SJSA1 (cell line): ENCODE data around the gene THAP12. TPM values are rescaled to one million over a fixed set of nuclear protein-coding genes. Genes with fewer than 3 reads are reported as not detected.
"Not testable (repeated sequence)": the region's sequence is repeated elsewhere in the genome, so short reads cannot be mapped to it uniquely, and the experiment has no call there.

Source experiments
- DNase-seq, 2 experiments: peaks; one replicate each; pipeline ENCODE4 v3.0.0-alpha.2; 2015 to 2020; ENCODE audit warnings: low spot score in 2 of 2, low read depth in 1 of 2
- H3K27ac ChIP-seq: fragments of 250-450 bp; sonication (Bioruptor Pico); 2 replicates; pipeline ENCODE4 v1.5.1; 2020; ENCODE audit warnings: mild to moderate bottlenecking, moderate library complexity
- H3K27me3 ChIP-seq: fragments of 250-450 bp; sonication (Bioruptor Pico); replicated peaks from 2 replicates; pipeline ENCODE4 v1.5.1; 2020; ENCODE audit warnings: mild to moderate bottlenecking, moderate library complexity
- H3K36me3 ChIP-seq: fragments of 250-450 bp; sonication (Bioruptor Pico); 2 replicates; pipeline ENCODE4 v1.5.1; 2020; ENCODE audit warnings: mild to moderate bottlenecking
- H3K4me1 ChIP-seq: fragments of 250-450 bp; sonication (Bioruptor Pico); replicated peaks from 2 replicates; pipeline ENCODE4 v1.6.1; 2021; ENCODE audit warnings: mild to moderate bottlenecking
- H3K4me3 ChIP-seq: fragments of 250-450 bp; sonication (Bioruptor Pico); 2 replicates; pipeline ENCODE4 v1.5.1; 2020; ENCODE audit warnings: mild to moderate bottlenecking
- H3K9me3 ChIP-seq: fragments of 250-450 bp; sonication (Bioruptor Pico); replicated peaks from 2 replicates; pipeline ENCODE4 v1.5.1; 2020; ENCODE audit warnings: mild to moderate bottlenecking
- total RNA-seq: library from RNA; depleted of rRNA; stranded (reverse); fragments of >200 nt; shearing (Covaris generic); gene quantifications from 2 replicates; pipeline ENCODE4 v1.2.3, GENCODE V29; 2014; rRNA removed

The THAP12 gene
- 27.2 and 47.1 TPM in 2 replicates for total RNA-seq

GRCh38 chr11:76380977-76381719 is at the start of gene THAP12, which contains the start of gene GVQW3:
THAP12 (minus strand) TSS chr11:76381132; CDS start chr11:76380836, 296 bp downstream.
GVQW3 (plus strand) TSS chr11:76381323; CDS start chr11:76381829, 506 bp downstream.
- no peak within 1 kb of the TSS; the same call in 1 of the 2 replicates for H3K27ac ChIP-seq
- H3K27me3 ChIP-seq: no peaks in the 10 kb centered on the region
- H3K4me3 ChIP-seq: peak within 1 kb of the TSS; percentile 80
- no peaks in the 10 kb centered on the region for H3K9me3 ChIP-seq
- H3K4me1 ChIP-seq: no peaks in the 10 kb centered on the region
- DNase-seq: peak; percentile 91 to 94
- peaks cover 3% of the 10 kb centered on the region; the same call in 1 of the 2 replicates for H3K36me3 ChIP-seq

DNA sequence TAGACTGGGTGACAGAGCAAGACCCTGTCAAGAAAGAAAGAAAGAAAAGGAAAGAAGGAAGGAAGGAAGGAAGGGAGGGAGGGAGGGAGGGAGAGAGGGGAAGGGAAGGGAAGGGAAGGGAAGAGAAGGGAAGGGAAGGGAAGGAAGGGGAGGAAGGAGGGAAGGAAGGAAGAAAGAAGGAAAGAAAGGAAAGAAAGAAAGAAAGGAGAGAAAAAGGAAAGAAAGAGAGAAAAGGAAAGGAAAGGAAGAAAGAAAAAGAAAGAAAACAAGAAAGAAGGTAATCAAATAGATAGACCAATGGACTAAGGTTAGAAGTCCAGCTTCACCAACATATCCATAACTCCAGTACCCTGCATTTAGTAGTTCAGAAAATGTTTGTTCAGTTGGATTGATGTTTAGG is 45.7 kb upstream of the THAP12 start:
- Histone ChIP-seq H3K36me3 (no peaks in the 10 kb centered on the region), H3K27me3 (no peaks in the 10 kb centered on the region), H3K4me1 (no peaks in the 10 kb centered on the region), H3K4me3 (no peak overlapping the region), H3K9me3 (no peaks in the 10 kb centered on the region), H3K27ac (no peak overlapping the region)
- no peak for DNase-seq

- H3K27ac ChIP-seq: no peak overlapping the region
- H3K4me3 ChIP-seq: no peak overlapping the region
- H3K9me3 ChIP-seq: no peaks in the 10 kb centered on the region
- no peak for DNase-seq
- no peaks in the 10 kb centered on the region for H3K27me3 ChIP-seq
- no peaks in the 10 kb centered on the region for H3K36me3 ChIP-seq
- no peaks in the 10 kb centered on the region for H3K4me1 ChIP-seq
These were observed 44.0 kb upstream of the THAP12 start for GRCh38 chr11:76424891-76425290.

DNA sequence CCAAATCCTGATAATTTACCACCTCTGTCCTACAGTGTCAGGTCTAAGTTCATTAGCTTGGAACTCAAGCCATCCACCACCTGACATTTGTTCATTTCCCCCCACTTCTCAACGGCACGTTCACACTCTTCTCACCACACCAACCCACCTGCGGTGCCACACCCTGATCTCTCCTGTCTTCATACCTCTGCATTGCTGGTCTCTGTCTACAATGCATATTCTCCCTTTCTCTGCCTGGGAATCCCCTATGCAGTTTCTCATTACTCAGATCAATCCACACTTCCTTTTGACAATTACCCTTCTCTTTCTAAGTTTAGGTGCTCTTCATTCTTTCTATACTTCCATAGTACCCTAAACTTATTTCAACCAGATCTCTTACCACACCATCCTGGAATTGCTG is 43.4 kb upstream of the THAP12 start:
- no peaks in the 10 kb centered on the region for H3K27me3 ChIP-seq
- H3K27ac ChIP-seq: no peak overlapping the region
- no peaks in the 10 kb centered on the region for H3K36me3 ChIP-seq
- no peaks in the 10 kb centered on the region for H3K9me3 ChIP-seq
- H3K4me1 ChIP-seq: no peaks in the 10 kb centered on the region
- no peak for DNase-seq
- no peak overlapping the region for H3K4me3 ChIP-seq

GRCh38 chr11:76419896-76420295 is 39.0 kb upstream of the THAP12 start:
- H3K27ac ChIP-seq: no peak overlapping the region
- H3K36me3 ChIP-seq: no peaks in the 10 kb centered on the region

GRCh38 chr11:76415073-76415472 is 34.1 kb upstream of the THAP12 start:
- Histone ChIP-seq H3K9me3 (no peaks in the 10 kb centered on the region), H3K27me3 (no peaks in the 10 kb centered on the region), H3K4me1 (no peaks in the 10 kb centered on the region), H3K36me3 (no peaks in the 10 kb centered on the region), H3K27ac (no peak overlapping the region), H3K4me3 (no peak overlapping the region)
- DNase-seq: no peak

More at GRCh38 chr11:76419896-76420295, 39.0 kb upstream of the THAP12 start:
- Histone ChIP-seq H3K4me3 (no peak overlapping the region), H3K9me3 (no peaks in the 10 kb centered on the region), H3K4me1 (no peaks in the 10 kb centered on the region), H3K27me3 (no peaks in the 10 kb centered on the region)
- no peak for DNase-seq

GRCh38 chr11:76410851-76411357 is 30.0 kb upstream of the THAP12 start:
- DNase-seq: no peak
- no peak overlapping the region for H3K4me3 ChIP-seq
- no peaks in the 10 kb centered on the region for H3K27me3 ChIP-seq
- no peaks in the 10 kb centered on the region for H3K9me3 ChIP-seq
- no peaks in the 10 kb centered on the region for H3K36me3 ChIP-seq
- no peak overlapping the region for H3K27ac ChIP-seq
- no peaks in the 10 kb centered on the region for H3K4me1 ChIP-seq

- no peak for DNase-seq
- Histone ChIP-seq H3K27ac (no peak overlapping the region), H3K4me1 (no peaks in the 10 kb centered on the region), H3K36me3 (no peaks in the 10 kb centered on the region), H3K4me3 (no peak overlapping the region), H3K9me3 (no peaks in the 10 kb centered on the region), H3K27me3 (no peaks in the 10 kb centered on the region)
These were observed 27.4 kb upstream of the THAP12 start for GRCh38 chr11:76408171-76408965.

- no peaks in the 10 kb centered on the region for H3K4me1 ChIP-seq
- H3K4me3 ChIP-seq: no peak overlapping the region
- H3K27ac ChIP-seq: no peak overlapping the region
- no peaks in the 10 kb centered on the region for H3K9me3 ChIP-seq
- DNase-seq: no peak
- H3K36me3 ChIP-seq: no peaks in the 10 kb centered on the region
- no peaks in the 10 kb centered on the region for H3K27me3 ChIP-seq
These were observed 25.4 kb upstream of the THAP12 start for GRCh38 chr11:76406359-76406758.

DNA sequence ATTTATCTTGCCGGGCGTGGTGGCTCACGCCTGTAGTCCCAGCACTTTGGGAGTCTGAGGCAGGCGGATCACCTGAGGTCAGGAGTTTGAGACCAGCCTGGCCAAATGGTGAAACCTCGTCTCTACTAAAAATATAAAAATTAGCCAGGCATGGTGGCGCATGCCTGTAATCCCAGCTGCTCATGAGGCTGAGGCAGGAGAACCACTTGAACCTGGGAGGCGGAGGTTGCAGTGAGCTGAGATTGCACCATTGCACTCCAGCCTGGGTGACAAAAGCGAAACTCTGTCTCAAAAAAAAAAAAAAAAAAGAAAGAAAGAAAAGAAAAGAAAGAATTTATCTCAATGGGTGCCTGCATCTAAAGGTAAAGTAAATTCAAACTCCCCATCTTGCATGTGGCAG is 20.6 kb upstream of the THAP12 start:
- not testable (repeated sequence) for H3K27ac ChIP-seq, H3K9me3 ChIP-seq, H3K4me3 ChIP-seq, H3K27me3 ChIP-seq, DNase-seq, H3K4me1 ChIP-seq, H3K36me3 ChIP-seq

GRCh38 chr11:76400967-76401366 is 20.0 kb upstream of the THAP12 start:
- no peak for DNase-seq
- no peaks in the 10 kb centered on the region for H3K27me3 ChIP-seq
- H3K4me1 ChIP-seq: no peaks in the 10 kb centered on the region
- H3K27ac ChIP-seq: no peak overlapping the region
- no peaks in the 10 kb centered on the region for H3K9me3 ChIP-seq
- no peaks in the 10 kb centered on the region for H3K36me3 ChIP-seq
- H3K4me3 ChIP-seq: no peak overlapping the region

- H3K36me3 ChIP-seq: no peaks in the 10 kb centered on the region
- DNase-seq: no peak
- H3K4me1 ChIP-seq: no peaks in the 10 kb centered on the region
- H3K9me3 ChIP-seq: no peaks in the 10 kb centered on the region
- no peak overlapping the region for H3K27ac ChIP-seq
- H3K4me3 ChIP-seq: no peak overlapping the region
- no peaks in the 10 kb centered on the region for H3K27me3 ChIP-seq
These were observed 16.5 kb upstream of the THAP12 start for GRCh38 chr11:76397383-76397782.

- H3K4me3 ChIP-seq: no peak overlapping the region
- H3K9me3 ChIP-seq: no peaks in the 10 kb centered on the region
- no peaks in the 10 kb centered on the region for H3K36me3 ChIP-seq
- DNase-seq: no peak
- no peaks in the 10 kb centered on the region for H3K4me1 ChIP-seq
- no peaks in the 10 kb centered on the region for H3K27me3 ChIP-seq
- no peak overlapping the region for H3K27ac ChIP-seq
These were observed 14.4 kb upstream of the THAP12 start for GRCh38 chr11:76395296-76395695.

DNA sequence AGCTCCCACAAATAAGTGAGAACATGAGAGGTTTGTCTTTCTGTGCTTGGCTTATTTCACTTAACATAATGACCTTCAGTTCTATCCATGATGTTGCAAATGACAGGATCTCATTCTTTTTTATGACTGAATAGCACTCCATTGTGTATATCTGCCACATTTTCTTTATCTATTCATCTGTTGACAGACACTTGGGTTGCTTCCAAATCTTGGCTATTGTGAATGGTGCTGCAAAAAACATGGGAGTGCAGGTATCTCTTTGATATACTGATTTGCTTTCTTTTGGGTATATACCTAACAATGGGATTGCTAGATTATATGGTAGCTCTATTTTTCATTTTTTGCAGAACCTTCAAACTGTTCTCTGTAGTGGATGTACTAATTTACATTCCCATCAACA is 13.5 kb upstream of the THAP12 start:
- Histone ChIP-seq H3K27ac (no peak overlapping the region), H3K4me1 (no peaks in the 10 kb centered on the region), H3K36me3 (no peaks in the 10 kb centered on the region), H3K9me3 (no peaks in the 10 kb centered on the region), H3K27me3 (no peaks in the 10 kb centered on the region), H3K4me3 (no peak overlapping the region)
- DNase-seq: no peak
